Upper lobe of left lung (tissue), 4 donors: ENCODE results near the gene PANX1.

Source experiments
- CTCF ChIP-seq, 6 experiments: fragments of 450-650 bp in 4 of 6; fragments of 200-600 bp in 2 of 6; sonication (generic) in 2 of 6; IDR thresholded peaks; one replicate each; pipeline ENCODE4 v1.5.1; 2016 to 2019; ENCODE audit warnings: antibody characterized with exemption in 6 of 6
- EP300 ChIP-seq, 4 donors: sonication (generic); formaldehyde crosslinking; IDR thresholded peaks; one replicate each; pipeline ENCODE4 v1.5.1; 2017; ENCODE audit warnings: antibody characterized with exemption in 4 of 4, control low read depth in 2 of 4
- POLR2A ChIP-seq, 4 donors: fragments of 450-650 bp; IDR thresholded peaks; one replicate each; pipeline ENCODE4 v1.5.1; 2016 to 2017; ENCODE audit warnings: antibody characterized with exemption in 4 of 4, mild to moderate bottlenecking in 2 of 4
- POLR2AphosphoS5 ChIP-seq, 2 donors: sonication (generic); formaldehyde crosslinking; IDR thresholded peaks; one replicate each; pipeline ENCODE4 v1.5.1; 2017; ENCODE audit warnings: antibody characterized with exemption in 2 of 2

DNA sequence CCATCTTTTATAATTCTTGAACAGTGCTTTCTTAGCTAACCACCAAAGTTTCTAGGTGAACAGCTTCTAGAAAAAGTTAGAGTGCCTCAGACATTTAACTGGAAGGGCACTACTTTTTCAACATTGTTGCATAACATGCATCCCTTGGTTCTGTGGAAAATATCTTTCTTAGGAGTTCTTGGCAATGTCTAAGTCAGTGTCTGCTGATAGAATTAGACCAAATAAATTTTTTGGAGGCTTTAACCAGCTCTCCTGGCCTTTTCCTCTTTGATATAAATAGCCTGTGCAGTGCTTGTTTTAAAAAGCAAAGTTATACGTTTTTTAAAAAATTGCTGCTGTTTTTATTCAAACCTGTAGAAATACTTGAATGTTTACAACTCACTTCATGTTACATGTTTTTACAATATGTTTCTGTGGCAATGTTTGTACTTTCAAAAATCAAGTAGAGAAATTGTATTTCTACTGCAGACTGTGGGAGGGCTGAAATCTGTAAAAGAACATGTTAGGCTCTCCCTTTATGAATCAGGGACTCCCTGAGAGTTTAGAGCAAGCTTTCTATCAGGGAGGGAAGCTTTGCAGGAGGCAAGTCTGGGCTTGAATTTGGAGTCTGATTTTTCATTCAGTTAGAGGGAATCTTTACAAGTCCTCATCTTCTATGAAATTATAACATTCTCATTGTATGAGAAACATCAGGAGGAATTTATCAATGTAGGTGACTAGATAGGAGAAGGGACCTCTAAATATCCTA lies 16.3 kb upstream of the PANX1 start:
- TF ChIP-seq CTCF (IDR thresholded peaks at IDR 0.05) (no peak), POLR2AphosphoS5 (IDR thresholded peaks at IDR 0.05) (no peak), POLR2A (IDR thresholded peaks at IDR 0.05) (no peak), EP300 (IDR thresholded peaks at IDR 0.05) (no peak)
